GM23338 (cell line): ENCODE data around the gene CPLANE1. TPM values are rescaled to one million over a fixed set of nuclear protein-coding genes. Genes with fewer than 3 reads are reported as not detected.

ENCODE experiments used
- ATAC-seq: fragments of 200-7000 bp; cut with Tn5 transposase; 3 replicates; pipeline ENCODE4 v1.9.1; 2020
- DNase-seq: peaks from one replicate; pipeline ENCODE4 v3.0.0-alpha.2; 2015; ENCODE audit warnings: low spot score
- H2AFZ ChIP-seq: fragments of 200-600 bp; sonication (generic); 2 replicates; pipeline ENCODE4 v1.8.0; 2016; ENCODE audit warnings: antibody characterized with exemption, mild to moderate bottlenecking, moderate library complexity
- H3F3A ChIP-seq: fragments of 200-600 bp; sonication (generic); replicated peaks from 2 replicates; pipeline ENCODE4 v1.8.0; 2017; ENCODE audit warnings: antibody characterized with exemption, mixed run types, low read depth
- H3K27ac ChIP-seq: fragments of 200-600 bp; sonication (generic); 2 replicates; pipeline ENCODE4 v1.6.1; 2016; ENCODE audit warnings: low read depth
- H3K27me3 ChIP-seq: fragments of 200-600 bp; sonication (generic); 2 replicates; pipeline ENCODE4 v1.8.0; 2016; ENCODE audit warnings: mild to moderate bottlenecking, mixed run types, moderate library complexity; ENCODE audit not compliant: insufficient read depth
- H3K36me3 ChIP-seq: fragments of 200-600 bp; sonication (generic); 2 replicates; pipeline ENCODE4 v1.8.0; 2016; ENCODE audit warnings: mild to moderate bottlenecking; ENCODE audit not compliant: insufficient read depth
- H3K4me1 ChIP-seq: fragments of 200-600 bp; sonication (generic); 2 replicates; pipeline ENCODE4 v1.8.0; 2016; ENCODE audit warnings: mild to moderate bottlenecking, moderate library complexity; ENCODE audit not compliant: insufficient read depth
- H3K4me2 ChIP-seq: fragments of 200-600 bp; sonication (generic); 2 replicates; pipeline ENCODE4 v1.7.1; 2017; ENCODE audit warnings: mixed run types
- H3K4me3 ChIP-seq: fragments of 200-600 bp; sonication (generic); 2 replicates; pipeline ENCODE4 v1.6.1; 2016; ENCODE audit warnings: mixed run types
- H3K79me2 ChIP-seq: fragments of 200-600 bp; sonication (generic); replicated peaks from 2 replicates; pipeline ENCODE4 v1.8.0; 2017; ENCODE audit warnings: mild to moderate bottlenecking; ENCODE audit not compliant: insufficient read depth
- H3K9me2 ChIP-seq: fragments of 200-600 bp; sonication (generic); 2 replicates; pipeline ENCODE4 v1.8.0; 2017; ENCODE audit not compliant: insufficient read depth
- H4K20me1 ChIP-seq: fragments of 200-600 bp; sonication (generic); replicated peaks from 2 replicates; pipeline ENCODE4 v1.8.0; 2017; ENCODE audit warnings: mild to moderate bottlenecking; ENCODE audit not compliant: insufficient read depth
- H3K27ac Mint-ChIP-seq: 2 replicates; pipeline ENCODE4 v1.8.0; 2020; ENCODE audit warnings: inconsistent platforms, mild to moderate bottlenecking, moderate library complexity, mixed read lengths
- H3K27me3 Mint-ChIP-seq: 3 replicates; pipeline ENCODE4 v1.8.0; 2022; ENCODE audit warnings: low read depth, mild to moderate bottlenecking, moderate library complexity, mixed read lengths, inconsistent platforms; ENCODE audit not compliant: insufficient read depth, poor library complexity
- H3K36me3 Mint-ChIP-seq: 3 replicates; pipeline ENCODE4 v1.8.0; 2021; ENCODE audit warnings: low read depth, mild to moderate bottlenecking, inconsistent platforms, moderate library complexity, mixed read lengths
- H3K4me1 Mint-ChIP-seq: 3 replicates; pipeline ENCODE4 v1.8.0; 2020; ENCODE audit warnings: mild to moderate bottlenecking, inconsistent platforms, mixed read lengths
- H3K4me3 Mint-ChIP-seq: 3 replicates; pipeline ENCODE4 v1.8.0; 2021; ENCODE audit warnings: moderate library complexity, mild to moderate bottlenecking, inconsistent platforms, mixed read lengths
- H3K9me3 Mint-ChIP-seq: 3 replicates; pipeline ENCODE4 v1.8.0; 2020; ENCODE audit warnings: moderate library complexity, mild to moderate bottlenecking, inconsistent platforms, mixed read lengths
- CREB1 ChIP-seq: fragments of 250-450 bp; sonication (Bioruptor Pico); IDR thresholded peaks from 2 replicates; pipeline ENCODE4 v1.5.0; 2020; ENCODE audit warnings: low read depth, mild to moderate bottlenecking, moderate library complexity
- NANOG ChIP-seq: IDR thresholded peaks from 2 replicates; pipeline ENCODE4 v1.6.1; 2016; ENCODE audit warnings: antibody characterized with exemption, borderline replicate concordance
- POLR2AphosphoS5 ChIP-seq: IDR thresholded peaks from 2 replicates; pipeline ENCODE4 v1.6.1; 2016; ENCODE audit warnings: antibody characterized with exemption, low read depth
- STAT1 ChIP-seq: IDR thresholded peaks from one replicate; pipeline ENCODE4 v1.6.1; 2016; ENCODE audit warnings: antibody characterized with exemption; ENCODE audit not compliant: unreplicated experiment
- ZNF114 ChIP-seq: fragments of 250-450 bp; sonication (Bioruptor Pico); IDR thresholded peaks from 2 replicates; pipeline ENCODE4 v1.5.0; 2020; ENCODE audit warnings: mild to moderate bottlenecking, moderate library complexity
- polyA plus RNA-seq: library from polyadenylated mRNA; unstranded; fragments of >200 nt; fragmentation: Nextera tagmentation; extraction: Ambion mirVana; gene quantifications from 2 replicates; pipeline ENCODE4 v1.2.1, GENCODE V29; 2016
- total RNA-seq: library from RNA; depleted of rRNA; stranded (reverse); fragments of >200 nt; shearing (Covaris generic); gene quantifications from 2 replicates; pipeline ENCODE4 v1.2.3, GENCODE V29; 2014
- TF ChIP-seq, protein P1 (sequence below): fragments of 250-450 bp; sonication (Bioruptor Pico); IDR thresholded peaks from 2 replicates; pipeline ENCODE4 v1.5.0; 2020; ENCODE audit warnings: mild to moderate bottlenecking, moderate library complexity
- TF ChIP-seq, protein P2 (sequence below), 2 experiments: fragments of 200-600 bp in 1 of 2; sonication (generic) in 1 of 2; conservative IDR thresholded peaks; 2 replicates each; pipeline versions ENCODE4 v1.5.1 to v1.6.1; 2016 to 2017; ENCODE audit warnings: antibody characterized with exemption in 2 of 2, low read depth in 2 of 2, mild to moderate bottlenecking in 2 of 2, moderate library complexity in 1 of 2
- TF ChIP-seq, protein P3 (sequence below): IDR thresholded peaks from one replicate; pipeline ENCODE4 v1.6.1; 2018; ENCODE audit warnings: antibody characterized with exemption; ENCODE audit not compliant: unreplicated experiment

The CPLANE1 gene
- total and polyA plus RNA-seq, 2 experiments from 2014 or later: 5.1 to 8.3 TPM

DNA sequence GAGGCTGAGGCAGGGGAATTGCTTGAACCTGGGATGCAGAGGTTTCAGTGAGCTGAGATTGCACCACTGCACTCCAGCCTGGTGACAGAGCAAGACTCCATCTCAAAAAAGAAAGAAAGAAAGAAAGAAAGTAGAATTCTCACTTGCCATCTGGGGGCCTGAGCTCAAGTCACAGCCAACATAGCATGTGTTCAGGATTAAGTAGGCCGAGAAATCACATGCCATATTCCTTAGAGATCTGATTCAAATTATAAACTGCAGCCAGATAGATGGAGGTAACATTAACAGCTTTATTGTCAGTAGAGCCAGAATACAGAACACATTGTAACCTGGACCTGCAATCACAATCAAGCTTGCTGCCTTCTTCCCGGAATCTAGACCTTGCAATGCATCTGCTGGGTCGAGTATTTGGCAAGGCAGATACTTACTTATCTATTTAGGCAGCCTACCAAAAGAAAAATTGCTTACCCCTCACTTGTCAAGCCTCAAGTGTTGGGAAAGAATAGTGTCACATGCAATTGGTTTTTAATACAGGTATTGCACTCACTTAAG is 173.7 kb downstream of the CPLANE1 start (continued):
- TF ChIP-seq, protein P1, sequence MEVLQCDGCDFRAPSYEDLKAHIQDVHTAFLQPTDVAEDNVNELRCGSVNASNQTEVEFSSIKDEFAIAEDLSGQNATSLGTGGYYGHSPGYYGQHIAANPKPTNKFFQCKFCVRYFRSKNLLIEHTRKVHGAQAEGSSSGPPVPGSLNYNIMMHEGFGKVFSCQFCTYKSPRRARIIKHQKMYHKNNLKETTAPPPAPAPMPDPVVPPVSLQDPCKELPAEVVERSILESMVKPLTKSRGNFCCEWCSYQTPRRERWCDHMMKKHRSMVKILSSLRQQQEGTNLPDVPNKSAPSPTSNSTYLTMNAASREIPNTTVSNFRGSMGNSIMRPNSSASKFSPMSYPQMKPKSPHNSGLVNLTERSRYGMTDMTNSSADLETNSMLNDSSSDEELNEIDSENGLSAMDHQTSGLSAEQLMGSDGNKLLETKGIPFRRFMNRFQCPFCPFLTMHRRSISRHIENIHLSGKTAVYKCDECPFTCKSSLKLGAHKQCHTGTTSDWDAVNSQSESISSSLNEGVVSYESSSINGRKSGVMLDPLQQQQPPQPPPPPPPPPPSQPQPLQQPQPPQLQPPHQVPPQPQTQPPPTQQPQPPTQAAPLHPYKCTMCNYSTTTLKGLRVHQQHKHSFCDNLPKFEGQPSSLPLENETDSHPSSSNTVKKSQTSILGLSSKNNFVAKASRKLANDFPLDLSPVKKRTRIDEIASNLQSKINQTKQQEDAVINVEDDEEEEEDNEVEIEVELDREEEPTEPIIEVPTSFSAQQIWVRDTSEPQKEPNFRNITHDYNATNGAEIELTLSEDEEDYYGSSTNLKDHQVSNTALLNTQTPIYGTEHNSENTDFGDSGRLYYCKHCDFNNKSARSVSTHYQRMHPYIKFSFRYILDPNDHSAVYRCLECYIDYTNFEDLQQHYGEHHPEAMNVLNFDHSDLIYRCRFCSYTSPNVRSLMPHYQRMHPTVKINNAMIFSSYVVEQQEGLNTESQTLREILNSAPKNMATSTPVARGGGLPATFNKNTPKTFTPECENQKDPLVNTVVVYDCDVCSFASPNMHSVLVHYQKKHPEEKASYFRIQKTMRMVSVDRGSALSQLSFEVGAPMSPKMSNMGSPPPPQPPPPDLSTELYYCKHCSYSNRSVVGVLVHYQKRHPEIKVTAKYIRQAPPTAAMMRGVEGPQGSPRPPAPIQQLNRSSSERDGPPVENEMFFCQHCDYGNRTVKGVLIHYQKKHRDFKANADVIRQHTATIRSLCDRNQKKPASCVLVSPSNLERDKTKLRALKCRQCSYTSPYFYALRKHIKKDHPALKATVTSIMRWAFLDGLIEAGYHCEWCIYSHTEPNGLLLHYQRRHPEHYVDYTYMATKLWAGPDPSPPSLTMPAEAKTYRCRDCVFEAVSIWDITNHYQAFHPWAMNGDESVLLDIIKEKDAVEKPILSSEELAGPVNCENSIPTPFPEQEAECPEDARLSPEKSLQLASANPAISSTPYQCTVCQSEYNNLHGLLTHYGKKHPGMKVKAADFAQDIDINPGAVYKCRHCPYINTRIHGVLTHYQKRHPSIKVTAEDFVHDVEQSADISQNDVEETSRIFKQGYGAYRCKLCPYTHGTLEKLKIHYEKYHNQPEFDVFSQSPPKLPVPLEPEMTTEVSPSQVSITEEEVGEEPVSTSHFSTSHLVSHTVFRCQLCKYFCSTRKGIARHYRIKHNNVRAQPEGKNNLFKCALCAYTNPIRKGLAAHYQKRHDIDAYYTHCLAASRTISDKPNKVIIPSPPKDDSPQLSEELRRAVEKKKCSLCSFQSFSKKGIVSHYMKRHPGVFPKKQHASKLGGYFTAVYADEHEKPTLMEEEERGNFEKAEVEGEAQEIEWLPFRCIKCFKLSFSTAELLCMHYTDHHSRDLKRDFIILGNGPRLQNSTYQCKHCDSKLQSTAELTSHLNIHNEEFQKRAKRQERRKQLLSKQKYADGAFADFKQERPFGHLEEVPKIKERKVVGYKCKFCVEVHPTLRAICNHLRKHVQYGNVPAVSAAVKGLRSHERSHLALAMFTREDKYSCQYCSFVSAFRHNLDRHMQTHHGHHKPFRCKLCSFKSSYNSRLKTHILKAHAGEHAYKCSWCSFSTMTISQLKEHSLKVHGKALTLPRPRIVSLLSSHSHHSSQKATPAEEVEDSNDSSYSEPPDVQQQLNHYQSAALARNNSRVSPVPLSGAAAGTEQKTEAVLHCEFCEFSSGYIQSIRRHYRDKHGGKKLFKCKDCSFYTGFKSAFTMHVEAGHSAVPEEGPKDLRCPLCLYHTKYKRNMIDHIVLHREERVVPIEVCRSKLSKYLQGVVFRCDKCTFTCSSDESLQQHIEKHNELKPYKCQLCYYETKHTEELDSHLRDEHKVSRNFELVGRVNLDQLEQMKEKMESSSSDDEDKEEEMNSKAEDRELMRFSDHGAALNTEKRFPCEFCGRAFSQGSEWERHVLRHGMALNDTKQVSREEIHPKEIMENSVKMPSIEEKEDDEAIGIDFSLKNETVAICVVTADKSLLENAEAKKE: no peak
- no peak for TF ChIP-seq POLR2AphosphoS5
- TF ChIP-seq, protein P2, sequence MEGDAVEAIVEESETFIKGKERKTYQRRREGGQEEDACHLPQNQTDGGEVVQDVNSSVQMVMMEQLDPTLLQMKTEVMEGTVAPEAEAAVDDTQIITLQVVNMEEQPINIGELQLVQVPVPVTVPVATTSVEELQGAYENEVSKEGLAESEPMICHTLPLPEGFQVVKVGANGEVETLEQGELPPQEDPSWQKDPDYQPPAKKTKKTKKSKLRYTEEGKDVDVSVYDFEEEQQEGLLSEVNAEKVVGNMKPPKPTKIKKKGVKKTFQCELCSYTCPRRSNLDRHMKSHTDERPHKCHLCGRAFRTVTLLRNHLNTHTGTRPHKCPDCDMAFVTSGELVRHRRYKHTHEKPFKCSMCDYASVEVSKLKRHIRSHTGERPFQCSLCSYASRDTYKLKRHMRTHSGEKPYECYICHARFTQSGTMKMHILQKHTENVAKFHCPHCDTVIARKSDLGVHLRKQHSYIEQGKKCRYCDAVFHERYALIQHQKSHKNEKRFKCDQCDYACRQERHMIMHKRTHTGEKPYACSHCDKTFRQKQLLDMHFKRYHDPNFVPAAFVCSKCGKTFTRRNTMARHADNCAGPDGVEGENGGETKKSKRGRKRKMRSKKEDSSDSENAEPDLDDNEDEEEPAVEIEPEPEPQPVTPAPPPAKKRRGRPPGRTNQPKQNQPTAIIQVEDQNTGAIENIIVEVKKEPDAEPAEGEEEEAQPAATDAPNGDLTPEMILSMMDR (conservative IDR thresholded peaks at IDR 0.05; ENCODE audit: low read depth in 2 of 2): no peak
- TF ChIP-seq NANOG: no peak
- no peak for TF ChIP-seq CREB1

DNA sequence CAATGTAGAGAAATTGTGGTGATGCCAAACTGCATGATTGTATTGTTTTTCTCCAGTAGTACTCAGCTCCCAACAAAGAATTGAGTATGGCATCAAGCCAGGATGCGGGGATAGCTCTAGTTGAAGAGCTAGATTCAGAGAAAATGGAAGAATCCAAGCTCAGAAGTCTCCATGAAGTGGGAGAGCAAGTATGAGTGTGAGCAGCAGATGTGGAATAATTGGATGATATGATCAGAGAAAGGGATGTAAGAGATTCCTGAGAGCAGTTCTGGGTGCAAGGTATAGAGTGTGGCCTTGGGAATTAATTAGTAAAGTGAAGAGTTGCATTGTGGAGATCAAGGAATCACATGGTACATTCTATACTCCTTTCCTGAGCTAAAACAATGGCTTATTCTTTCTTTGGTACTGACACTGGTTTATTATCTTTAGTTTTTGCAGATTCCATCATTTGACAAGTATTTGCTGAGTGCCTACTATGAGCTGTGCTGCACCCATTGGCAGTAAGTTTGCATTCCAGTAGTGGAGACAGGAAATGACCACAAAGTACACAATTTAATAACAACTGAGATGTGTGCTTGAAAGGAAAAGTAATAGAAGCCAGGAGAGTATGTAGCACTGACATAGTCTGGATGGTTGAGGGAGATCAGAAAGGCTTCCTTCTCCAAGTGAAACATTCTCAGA is 177.1 kb downstream of the CPLANE1 start:
- Mint-ChIP-seq H3K36me3 (no peaks in the 10 kb centered on the region), H3K4me1 (no peaks in the 10 kb centered on the region), H3K27ac (no peak overlapping the region), H3K9me3 (no peaks in the 10 kb centered on the region; the same call in 2 of the 3 replicates), H3K27me3 (no peaks in the 10 kb centered on the region), H3K4me3 (no peak overlapping the region)
- Histone ChIP-seq H3K4me2 (no peak overlapping the region), H3K27me3 (no peaks in the 10 kb centered on the region), H3K9me2 (no peaks in the 10 kb centered on the region), H2AFZ (no peak overlapping the region), H3K4me3 (no peak overlapping the region), H3K79me2 (no peaks in the 10 kb centered on the region), H3K27ac (no peak overlapping the region), H4K20me1 (no peaks in the 10 kb centered on the region), H3F3A (no peaks in the 10 kb centered on the region), H3K36me3 (no peaks in the 10 kb centered on the region), H3K4me1 (no peaks in the 10 kb centered on the region)
- ATAC-seq (no peak), DNase-seq (no peak)
- TF ChIP-seq CREB1 (no peak), ZNF114 (CRISPR knock-in tag) (no peak), STAT1 (no peak), POLR2AphosphoS5 (no peak)
- TF ChIP-seq, protein P2 (conservative IDR thresholded peaks at IDR 0.05; ENCODE audit: low read depth in 2 of 2): no peak
- TF ChIP-seq, protein P3, sequence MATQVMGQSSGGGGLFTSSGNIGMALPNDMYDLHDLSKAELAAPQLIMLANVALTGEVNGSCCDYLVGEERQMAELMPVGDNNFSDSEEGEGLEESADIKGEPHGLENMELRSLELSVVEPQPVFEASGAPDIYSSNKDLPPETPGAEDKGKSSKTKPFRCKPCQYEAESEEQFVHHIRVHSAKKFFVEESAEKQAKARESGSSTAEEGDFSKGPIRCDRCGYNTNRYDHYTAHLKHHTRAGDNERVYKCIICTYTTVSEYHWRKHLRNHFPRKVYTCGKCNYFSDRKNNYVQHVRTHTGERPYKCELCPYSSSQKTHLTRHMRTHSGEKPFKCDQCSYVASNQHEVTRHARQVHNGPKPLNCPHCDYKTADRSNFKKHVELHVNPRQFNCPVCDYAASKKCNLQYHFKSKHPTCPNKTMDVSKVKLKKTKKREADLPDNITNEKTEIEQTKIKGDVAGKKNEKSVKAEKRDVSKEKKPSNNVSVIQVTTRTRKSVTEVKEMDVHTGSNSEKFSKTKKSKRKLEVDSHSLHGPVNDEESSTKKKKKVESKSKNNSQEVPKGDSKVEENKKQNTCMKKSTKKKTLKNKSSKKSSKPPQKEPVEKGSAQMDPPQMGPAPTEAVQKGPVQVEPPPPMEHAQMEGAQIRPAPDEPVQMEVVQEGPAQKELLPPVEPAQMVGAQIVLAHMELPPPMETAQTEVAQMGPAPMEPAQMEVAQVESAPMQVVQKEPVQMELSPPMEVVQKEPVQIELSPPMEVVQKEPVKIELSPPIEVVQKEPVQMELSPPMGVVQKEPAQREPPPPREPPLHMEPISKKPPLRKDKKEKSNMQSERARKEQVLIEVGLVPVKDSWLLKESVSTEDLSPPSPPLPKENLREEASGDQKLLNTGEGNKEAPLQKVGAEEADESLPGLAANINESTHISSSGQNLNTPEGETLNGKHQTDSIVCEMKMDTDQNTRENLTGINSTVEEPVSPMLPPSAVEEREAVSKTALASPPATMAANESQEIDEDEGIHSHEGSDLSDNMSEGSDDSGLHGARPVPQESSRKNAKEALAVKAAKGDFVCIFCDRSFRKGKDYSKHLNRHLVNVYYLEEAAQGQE: no peak
